IMR-90 (cell line): ENCODE results near the gene MGAT5.

Experiments used
- BHLHE40 ChIP-seq: fragments of 150-350 bp; IDR thresholded peaks from 2 replicates; pipeline ENCODE4 v1.6.1; 2016; ENCODE audit warnings: mild to moderate bottlenecking, low read depth, low read length
- CEBPB ChIP-seq: IDR thresholded peaks from 2 replicates; pipeline ENCODE4 v1.6.1; 2012; ENCODE audit warnings: low read depth, low read length, improper control_type of control experiment
- CTCF ChIP-seq: conservative IDR thresholded peaks from 2 replicates; pipeline ENCODE4 v1.5.1; 2012; ENCODE audit warnings: mild to moderate bottlenecking, low read depth, low read length, improper control_type of control experiment
- MXI1 ChIP-seq: IDR thresholded peaks from 2 replicates; pipeline ENCODE4 v1.6.1; 2012; ENCODE audit warnings: low read depth, mild to moderate bottlenecking, low read length, moderate library complexity, borderline replicate concordance
- USF2 ChIP-seq: fragments of 150-350 bp; IDR thresholded peaks from 2 replicates; pipeline ENCODE4 v1.6.1; 2017; ENCODE audit warnings: mild to moderate bottlenecking, antibody characterized with exemption, low read length, low read depth

GRCh38 chr2:134312482-134312881, 58.6 kb downstream of the MGAT5 start:
- no peak for TF ChIP-seq CEBPB
- no peak for TF ChIP-seq CTCF
- TF ChIP-seq BHLHE40: no peak
- no peak for TF ChIP-seq USF2
- no peak for TF ChIP-seq MXI1
